GM10266 (cell line): ENCODE data around the gene PITPNB.

Experiments used
- DNase-seq: peaks from one replicate; pipeline ENCODE4 v3.0.0; 2012; ENCODE audit errors: extremely low spot score
- TF ChIP-seq, protein P1 (sequence below): IDR thresholded peaks from 2 replicates; pipeline ENCODE4 v1.5.1; 2012; ENCODE audit warnings: mild to moderate bottlenecking, low read depth; ENCODE audit not compliant: control insufficient read depth, insufficient read depth; ENCODE audit errors: missing control alignments

The PITPNB gene

DNA sequence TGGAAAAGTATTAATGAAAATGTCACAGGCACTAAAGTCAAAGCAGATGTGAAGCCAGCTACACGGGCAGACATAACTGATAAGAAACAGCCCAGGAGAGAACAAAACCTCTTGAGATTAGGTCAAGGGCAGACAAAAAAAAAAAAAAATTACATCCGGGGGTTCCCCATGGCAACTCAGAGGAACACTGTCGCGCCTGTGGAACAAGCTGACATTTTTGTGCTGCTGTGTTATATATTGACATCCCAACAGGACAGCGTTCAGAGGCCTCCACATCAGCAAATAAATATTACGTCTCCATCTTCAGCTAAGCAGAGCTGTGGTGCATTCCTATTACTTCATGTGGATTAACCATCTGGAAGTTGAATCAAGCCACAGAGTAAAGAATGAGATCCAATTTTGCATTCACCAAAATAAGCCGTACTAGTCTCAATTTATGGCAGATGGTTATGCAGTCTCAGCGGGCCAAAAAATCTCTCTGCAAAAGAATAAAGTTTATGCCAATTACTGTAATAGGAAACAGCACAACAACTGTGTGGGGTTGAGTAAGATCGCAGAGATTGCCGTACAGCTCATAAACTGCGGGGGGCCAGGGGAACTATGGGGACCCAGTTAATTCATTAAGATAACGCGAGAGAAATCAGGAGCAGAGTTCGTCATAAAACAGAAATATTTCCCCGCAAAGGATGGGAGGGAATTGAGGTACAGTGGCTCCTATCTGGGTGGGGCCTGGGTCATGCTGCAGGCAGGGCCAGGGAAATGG lies 76.2 kb downstream of the PITPNB start:
- TF ChIP-seq, protein P1, sequence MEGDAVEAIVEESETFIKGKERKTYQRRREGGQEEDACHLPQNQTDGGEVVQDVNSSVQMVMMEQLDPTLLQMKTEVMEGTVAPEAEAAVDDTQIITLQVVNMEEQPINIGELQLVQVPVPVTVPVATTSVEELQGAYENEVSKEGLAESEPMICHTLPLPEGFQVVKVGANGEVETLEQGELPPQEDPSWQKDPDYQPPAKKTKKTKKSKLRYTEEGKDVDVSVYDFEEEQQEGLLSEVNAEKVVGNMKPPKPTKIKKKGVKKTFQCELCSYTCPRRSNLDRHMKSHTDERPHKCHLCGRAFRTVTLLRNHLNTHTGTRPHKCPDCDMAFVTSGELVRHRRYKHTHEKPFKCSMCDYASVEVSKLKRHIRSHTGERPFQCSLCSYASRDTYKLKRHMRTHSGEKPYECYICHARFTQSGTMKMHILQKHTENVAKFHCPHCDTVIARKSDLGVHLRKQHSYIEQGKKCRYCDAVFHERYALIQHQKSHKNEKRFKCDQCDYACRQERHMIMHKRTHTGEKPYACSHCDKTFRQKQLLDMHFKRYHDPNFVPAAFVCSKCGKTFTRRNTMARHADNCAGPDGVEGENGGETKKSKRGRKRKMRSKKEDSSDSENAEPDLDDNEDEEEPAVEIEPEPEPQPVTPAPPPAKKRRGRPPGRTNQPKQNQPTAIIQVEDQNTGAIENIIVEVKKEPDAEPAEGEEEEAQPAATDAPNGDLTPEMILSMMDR = no peak

DNA sequence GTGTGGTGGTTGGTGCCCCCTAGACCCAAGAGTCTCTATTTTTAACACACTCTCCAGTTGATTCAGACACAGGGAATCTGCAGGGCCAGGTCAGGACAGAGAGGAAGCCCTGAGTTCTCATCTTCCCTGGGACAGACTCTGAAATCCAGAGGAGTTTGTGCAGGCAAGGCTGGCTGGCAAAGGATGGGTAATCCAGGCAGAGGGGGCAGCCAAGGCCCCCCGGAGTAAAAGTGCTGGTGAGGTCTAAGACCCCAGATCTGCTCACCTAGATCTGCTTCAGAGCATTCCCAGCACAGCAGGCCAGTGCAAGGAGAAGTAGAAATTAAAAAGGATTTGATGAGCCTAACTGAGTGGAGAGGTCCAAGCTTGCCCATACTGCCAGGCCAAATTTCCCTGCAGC lies 76.9 kb downstream of the PITPNB start:
- DNase-seq = no peak
- TF ChIP-seq, protein P1 = no peak

More for the DNA sequence above, 76.2 kb downstream of the PITPNB start:
- no peak for DNase-seq

DNA sequence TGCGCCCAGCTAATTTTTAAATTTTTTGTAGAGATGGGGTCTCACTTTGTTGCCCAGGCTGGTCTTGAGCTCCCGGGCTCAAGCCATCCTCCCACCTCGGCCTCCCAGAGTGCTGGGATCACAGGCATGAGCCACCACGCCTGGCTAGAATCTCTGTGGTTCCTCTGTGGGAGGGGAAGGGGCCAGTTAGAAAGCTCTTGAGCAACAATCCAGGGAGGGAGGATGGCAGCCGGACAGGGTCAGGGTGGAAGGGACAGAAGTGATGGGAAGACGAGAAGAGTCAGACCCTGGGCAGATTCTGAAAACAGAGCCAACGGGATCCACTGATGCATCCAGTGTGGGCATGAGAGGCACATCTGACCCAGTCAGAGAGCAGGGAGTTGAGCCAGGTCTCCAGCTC lies 78.6 kb downstream of the PITPNB start:
- no peak for DNase-seq
- TF ChIP-seq, protein P1 = no peak

DNA sequence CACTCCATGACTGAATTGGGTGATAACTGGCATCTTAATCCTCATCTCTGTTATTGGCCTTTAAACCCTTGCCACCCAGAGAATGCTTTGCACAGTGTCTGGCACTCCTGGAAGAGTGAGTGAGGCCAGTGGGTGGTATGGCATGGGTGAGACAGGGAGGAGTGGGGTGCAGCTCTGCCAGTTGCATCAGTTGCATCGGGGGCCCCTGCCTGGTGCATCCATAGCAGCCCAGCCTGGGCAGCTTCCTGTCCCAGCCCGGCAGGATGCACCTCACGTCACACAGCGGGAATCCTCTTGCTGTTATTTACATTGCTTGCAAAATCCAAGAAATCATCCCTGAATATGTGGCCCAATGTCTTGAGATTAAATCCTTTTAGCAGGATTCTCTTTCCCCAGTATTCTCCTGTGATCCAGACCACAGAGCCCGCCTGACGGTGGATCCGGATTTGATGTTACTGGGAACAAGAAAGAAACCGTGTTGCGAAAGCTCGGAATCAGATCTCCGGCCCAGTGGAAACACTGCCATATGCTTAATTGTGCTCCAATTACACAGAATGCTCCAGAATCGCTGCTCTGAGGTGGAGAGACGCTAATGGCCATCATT lies 79.9 kb downstream of the PITPNB start:
- TF ChIP-seq, protein P1 = no peak
- no peak for DNase-seq

DNA sequence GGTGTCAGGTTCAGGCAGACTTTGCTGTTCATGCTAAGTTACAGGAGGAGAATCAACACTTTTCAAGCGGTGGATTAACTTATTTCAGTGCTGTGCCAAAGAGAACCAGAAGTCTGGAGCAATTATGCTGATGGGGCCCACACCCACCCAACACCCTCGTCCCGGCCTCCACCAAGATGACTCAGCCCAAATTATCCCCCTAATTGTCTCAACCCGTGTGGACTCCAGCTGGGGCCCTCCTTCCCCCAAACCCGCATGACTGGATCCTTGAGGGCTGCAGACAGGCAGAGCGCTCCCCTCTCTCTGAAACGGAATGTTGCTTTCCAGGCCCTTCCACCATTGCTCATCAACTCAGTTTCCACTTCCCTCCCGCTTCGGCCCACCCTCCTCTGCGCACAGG lies 82.9 kb downstream of the PITPNB start:
- DNase-seq = no peak
- TF ChIP-seq, protein P1 = no peak

DNA sequence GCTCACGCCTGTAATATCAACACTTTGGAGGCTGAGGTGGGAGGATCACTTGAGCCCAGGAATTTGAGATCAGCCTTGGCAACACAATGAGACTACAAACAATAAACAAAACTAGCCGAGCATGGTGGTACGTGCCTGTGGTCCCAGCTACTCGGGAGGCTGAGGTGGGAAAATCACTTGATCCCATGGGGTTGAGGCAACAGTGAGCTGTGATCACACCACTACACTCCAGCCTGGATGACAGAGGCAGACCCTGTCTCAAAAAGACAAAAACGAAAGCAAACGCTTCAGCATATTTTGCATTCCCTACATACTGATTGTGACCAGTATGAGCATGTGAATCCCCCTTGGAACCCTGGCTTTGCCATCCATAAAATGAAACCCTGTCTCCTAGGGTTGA lies 83.6 kb downstream of the PITPNB start:
- TF ChIP-seq, protein P1 = no peak

More for the DNA sequence above, 83.6 kb downstream of the PITPNB start:
- no peak for DNase-seq
